ENCODE results near the gene HES4.
"Not testable (repeated sequence)": the region's sequence is repeated elsewhere in the genome, so short reads cannot be mapped to it uniquely, and the experiment has no call there.

HES4 gene

GRCh38 chr1:997993-998744 lies 1.7 kb downstream of the HES4 start:
- DNase-seq (ENCODE audit: low read depth) = no peak

- DNase-seq (ENCODE audit: low read depth) = no peak
Measured at GRCh38 chr1:997713-997992, 2.2 kb downstream of the HES4 start.

DNA sequence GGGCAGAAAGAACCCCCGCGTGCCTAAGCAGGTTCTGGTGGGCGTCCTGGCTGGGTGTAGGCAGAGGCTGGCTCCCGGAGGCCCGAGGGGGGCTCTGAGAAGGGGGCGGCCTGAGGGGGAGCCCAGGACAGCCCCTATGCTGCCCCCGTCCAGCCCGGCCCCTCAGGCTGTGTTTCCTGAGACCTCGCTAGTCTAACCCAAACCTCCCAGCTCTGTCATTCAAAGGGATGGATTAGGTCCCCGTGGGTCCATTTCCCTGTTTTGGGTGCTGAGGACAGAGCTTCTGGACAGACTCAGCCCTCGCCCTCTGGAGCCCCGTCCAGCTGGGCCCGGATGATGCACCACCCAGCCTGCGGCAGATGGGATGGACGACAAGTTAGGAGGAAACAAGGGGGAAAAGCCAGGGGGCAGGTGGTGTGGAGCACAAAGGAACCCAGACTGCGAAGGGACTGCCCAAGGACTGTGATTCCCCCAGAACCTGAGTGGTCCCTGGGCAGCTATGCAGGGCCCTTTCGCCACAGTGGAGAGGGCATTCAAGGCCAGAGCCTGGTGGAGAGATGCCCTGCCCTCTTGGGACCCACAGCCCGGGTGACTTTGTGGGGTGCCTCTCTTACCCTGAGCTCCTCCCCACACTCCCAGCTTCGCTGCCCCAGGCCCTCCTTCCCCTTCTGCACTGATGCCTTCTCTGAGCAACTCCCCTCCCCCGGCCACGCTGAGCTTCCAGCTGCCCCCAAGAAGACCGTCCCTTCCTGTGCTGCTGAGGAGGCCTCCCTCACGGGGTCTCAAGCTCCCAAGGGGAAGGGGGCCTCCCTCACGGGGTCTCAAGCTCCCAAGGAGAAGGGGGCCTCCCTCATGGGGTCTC lies 2.8 kb downstream of the HES4 start:
- DNase-seq (ENCODE audit: low read depth) = no peak

GRCh38 chr1:995665-996633 lies 3.9 kb downstream of the HES4 start:
- no peak for DNase-seq (ENCODE audit: low read depth)

GRCh38 chr1:994546-994945 lies 5.4 kb downstream of the HES4 start:
- not testable (repeated sequence) for DNase-seq (ENCODE audit: low read depth)

DNA sequence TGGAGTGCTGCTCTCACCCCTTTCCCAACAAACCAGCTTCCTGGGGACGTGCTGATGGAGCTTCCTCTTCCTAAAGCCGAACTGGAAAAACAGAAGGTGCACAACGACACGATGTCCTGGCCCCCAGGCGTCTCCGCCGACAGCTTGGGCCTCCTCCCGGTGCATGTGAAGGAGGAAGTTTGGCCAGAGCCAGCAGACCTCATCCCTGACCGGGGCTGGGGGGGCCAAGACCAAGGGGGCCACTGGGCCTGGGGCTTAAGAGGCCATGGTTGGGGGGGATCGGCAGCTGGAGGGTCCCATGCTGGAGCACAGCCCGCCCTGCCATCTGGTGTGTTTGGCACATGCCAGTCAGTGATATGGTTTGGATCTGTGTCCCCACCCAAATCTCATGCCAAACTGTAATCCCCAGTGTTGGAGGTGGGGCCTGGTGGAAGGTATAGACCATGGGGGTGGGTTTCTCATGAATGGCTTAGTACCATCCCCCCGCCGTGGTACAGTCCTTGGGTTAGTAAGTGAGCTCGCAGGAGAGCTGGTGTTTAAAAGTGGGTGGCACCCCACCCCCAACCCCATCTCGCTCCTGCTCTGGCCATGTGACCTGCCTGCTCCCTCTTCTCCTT lies 6.4 kb downstream of the HES4 start:
- DNase-seq (ENCODE audit: low read depth) = no peak

GRCh38 chr1:992362-992761 lies 7.5 kb downstream of the HES4 start:
- DNase-seq (ENCODE audit: low read depth) = no peak

GRCh38 chr1:991895-992294 lies 8.0 kb downstream of the HES4 start:
- no peak for DNase-seq (ENCODE audit: low read depth)

- DNase-seq (ENCODE audit: low read depth) = not testable (repeated sequence)
Measured at GRCh38 chr1:991275-991674, 8.6 kb downstream of the HES4 start.

DNA sequence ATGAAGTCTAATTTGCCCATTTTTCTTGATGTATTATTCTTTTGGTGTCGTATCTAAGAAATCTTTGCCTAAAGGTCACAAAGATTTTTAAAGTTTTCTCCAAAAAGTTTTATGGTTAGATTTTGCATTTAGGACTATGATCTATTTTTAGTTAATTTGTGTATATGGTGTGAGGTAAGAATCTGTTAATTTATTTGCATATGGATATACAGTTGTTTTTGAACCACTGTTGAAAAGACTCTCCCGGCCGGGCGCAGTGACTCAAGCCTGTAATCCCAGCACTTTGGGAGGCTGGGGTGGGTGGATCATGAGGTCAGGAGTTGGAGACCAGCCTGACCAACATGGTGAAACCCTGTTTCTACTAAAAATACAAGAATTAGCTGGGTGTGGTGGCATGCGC lies 11.8 kb downstream of the HES4 start:
- not testable (repeated sequence) for DNase-seq (ENCODE audit: low read depth)

- DNase-seq (ENCODE audit: low read depth) = no peak
Measured at GRCh38 chr1:985126-985525, 14.8 kb downstream of the HES4 start.

DNA sequence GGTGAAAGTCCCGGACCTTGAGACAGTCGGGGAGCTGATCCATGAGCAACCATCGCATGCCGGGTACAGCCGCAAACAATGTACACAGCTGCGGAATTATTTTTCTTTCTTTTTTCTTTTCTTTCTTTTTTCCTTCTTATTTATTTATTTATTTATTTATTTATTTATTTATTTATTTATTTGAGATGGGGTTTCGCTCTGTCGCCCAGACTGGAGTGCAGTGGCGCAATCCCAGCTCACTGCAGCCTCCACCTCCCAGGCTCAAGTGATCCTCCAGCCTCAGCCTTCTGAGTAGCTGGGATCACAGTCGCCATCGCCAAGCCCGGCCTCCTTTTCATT lies 15.5 kb downstream of the HES4 start:
- DNase-seq (ENCODE audit: low read depth) = no peak

- DNase-seq (ENCODE audit: low read depth) = peak; percentile 31
Measured at GRCh38 chr1:983798-984475, 16.0 kb downstream of the HES4 start.

- no peak for DNase-seq (ENCODE audit: low read depth)
Measured at GRCh38 chr1:982765-983436, 17.0 kb downstream of the HES4 start.

- DNase-seq (ENCODE audit: low read depth) = no peak
Measured at GRCh38 chr1:981955-982558, 17.8 kb downstream of the HES4 start, which contains the start of gene PERM1. Gene PERM1 (minus strand): TSS chr1:982093. CDS start chr1:981029, 1,064 bp downstream.

GRCh38 chr1:981491-981954 lies 18.4 kb downstream of the HES4 start:
- no peak for DNase-seq (ENCODE audit: low read depth)

DNA sequence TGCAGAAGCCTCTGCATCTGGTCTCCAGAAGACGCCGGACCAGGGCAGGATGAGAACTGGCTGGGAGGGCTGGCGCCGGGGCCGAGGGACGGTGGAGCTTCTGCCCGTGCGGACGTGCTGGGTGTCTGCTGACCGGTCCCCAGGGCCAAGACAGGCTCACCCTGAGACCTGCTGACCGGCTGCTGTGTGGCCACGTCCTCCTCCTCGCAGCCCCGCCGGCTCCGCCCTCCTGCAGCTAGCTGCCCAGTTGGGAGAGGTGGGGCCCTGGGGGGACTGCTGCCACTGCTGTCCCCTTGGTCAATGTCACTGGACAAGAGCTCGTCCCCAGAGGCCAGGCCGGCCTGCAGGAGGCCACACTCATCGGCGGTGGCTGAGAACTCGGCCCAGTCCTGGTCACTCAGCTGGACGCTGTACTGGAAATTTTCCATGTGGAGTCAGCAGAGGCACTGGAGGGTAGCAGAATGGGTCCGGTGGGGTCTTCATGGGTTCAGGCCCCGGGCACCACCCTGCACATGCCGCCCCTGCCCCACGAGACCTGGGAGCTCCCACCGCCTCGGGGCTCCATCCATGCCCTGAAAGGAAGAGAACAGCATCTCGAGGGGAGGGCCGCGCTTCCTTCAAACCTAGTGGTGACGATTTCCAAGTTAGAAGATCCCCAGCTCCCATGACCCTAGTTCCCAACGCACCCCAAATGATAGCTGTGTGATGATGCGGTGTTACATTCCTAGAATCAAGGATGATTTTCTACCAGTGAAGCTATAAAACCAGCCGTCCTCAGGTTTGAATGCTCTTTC lies 19.1 kb downstream of the HES4 start:
- no peak for DNase-seq (ENCODE audit: low read depth)

DNA sequence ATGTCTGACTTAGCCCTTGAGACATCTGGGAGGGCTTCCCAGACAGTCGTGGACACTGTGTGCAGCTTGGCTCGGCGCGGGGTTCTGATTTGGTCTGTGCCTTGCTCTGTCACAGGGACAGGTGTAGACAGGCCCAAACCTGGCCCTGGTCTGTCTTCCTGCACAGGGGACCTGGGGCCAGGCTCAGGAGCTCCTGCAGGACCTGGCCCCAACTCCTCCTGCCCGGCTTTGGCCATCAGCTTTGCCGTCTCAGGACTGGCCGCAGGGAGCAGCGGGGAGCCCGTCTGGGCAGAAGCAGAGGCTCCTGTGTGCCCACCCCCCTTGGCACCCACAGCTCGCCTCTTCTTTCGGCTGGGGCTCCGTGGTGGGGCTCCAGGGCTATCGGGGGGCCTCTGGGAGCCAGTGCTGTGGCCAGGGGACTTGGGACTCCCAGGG lies 19.7 kb downstream of the HES4 start:
- DNase-seq (ENCODE audit: low read depth) = no peak

DNA sequence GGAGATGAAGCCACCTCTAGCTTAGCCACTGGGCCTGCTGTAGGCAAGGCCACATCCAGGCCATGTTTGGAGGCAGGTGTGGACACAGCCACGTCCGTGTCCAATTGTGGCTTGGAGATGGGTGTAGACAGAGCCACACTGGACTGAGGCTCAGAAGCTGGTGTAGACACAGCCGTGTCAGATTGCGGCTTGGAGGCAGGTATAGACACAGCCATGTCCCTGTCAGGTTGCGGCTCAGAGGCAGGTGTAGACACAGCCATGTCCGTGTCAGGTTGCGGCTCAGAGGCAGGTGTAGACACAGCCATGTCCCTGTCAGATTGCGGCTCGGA lies 20.2 kb downstream of the HES4 start:
- DNase-seq (ENCODE audit: low read depth) = no peak

Data from ELR (cell line).